GM18870 (cell line): ENCODE results near the gene TCEAL1.

Experiments
- ATAC-seq: cut with Tn5 transposase; IDR thresholded peaks from one replicate; pipeline ENCODE4 v1.9.1; 2021; ENCODE audit warnings: moderate library complexity; ENCODE audit not compliant: unreplicated experiment

TCEAL1 gene

GRCh38 chrX:103678199-103678993 is 49.6 kb downstream of the TCEAL1 start:
- ATAC-seq, result no peak
